ENCODE measurements around the gene SPRY4. TPM values are rescaled to one million over a fixed set of nuclear protein-coding genes. Genes with fewer than 3 reads are reported as not detected.

SPRY4 gene
- total RNA-seq, 1 experiment from 2014 or later = 140 TPM

DNA sequence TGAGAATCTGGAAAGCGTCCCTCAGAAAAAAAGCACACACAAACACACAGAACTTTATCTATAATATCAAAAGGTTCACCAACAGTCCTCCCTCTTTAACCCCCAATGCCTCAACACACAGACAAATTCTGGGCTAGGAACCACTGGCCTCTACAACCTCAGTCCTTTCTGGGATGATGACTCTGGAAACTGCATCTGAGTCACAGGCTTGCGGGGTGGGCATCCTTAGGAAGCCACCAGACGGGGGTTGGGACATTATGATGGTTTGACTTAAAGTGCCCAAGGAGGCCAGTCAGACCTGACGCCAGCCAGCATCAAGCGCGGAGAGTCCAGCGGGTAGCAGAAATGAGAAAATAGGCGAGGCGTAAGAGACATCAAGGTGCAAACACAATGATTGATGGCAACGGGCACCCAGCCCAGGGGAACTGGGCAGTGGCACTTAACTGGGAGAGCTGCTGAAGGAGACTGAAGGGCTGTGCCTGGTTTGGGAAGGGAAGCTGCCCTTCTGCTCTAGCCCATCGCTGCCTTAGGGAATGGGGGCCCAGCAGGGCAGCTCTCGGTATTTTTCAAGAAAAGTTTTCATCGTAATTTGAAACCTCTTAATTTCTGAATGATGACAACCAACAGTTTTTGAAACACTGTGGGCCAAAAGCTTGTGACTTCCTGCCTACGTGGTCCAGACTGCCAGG, 20.7 kb downstream of the SPRY4 start (continued):
- TF ChIP-seq SMAD4 (CRISPR knock-in tag; IDR thresholded peaks at IDR 0.05) (no peak), FOXP4 (CRISPR knock-in tag; IDR thresholded peaks at IDR 0.05) (no peak), KAT7 (CRISPR knock-in tag; IDR thresholded peaks at IDR 0.05; ENCODE audit: borderline replicate concordance) (no peak), ZBTB43 (CRISPR knock-in tag; IDR thresholded peaks at IDR 0.05) (no peak), IRF1 (CRISPR knock-in tag; IDR thresholded peaks at IDR 0.05) (no peak), TEAD1 (CRISPR knock-in tag; IDR thresholded peaks at IDR 0.05) (no peak)

DNA sequence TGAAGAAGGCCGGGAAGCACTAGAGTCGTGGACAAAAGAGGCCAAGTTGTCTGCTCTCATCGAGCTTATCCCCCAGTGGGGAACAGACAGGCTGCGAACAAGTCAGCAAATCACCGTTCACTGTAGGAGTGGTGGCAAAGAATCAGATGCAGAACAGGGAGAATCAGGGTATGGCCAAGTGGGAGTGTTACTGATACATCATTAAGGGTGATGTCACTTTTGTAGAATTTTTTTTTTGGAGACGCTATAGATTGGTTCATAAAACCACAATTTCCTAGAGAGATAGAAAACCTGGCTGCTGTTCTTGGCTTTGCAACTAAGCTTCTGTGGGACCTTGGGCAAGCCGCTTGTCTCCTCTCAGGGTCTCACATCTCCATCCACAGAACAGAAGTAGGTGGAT, 21.3 kb downstream of the SPRY4 start:
- H3K27ac Mint-ChIP-seq = peak overlapping the region; percentile 76; the same call in 1 of the 2 replicates
- peaks cover 53% of the 10 kb centered on the region for H3K4me1 Mint-ChIP-seq
- TF ChIP-seq ZNF232 (CRISPR knock-in tag; IDR thresholded peaks at IDR 0.05) (no peak), TEAD1 (CRISPR knock-in tag; IDR thresholded peaks at IDR 0.05) (no peak), PRRX2 (CRISPR knock-in tag; IDR thresholded peaks at IDR 0.05) (no peak), ZMAT4 (CRISPR knock-in tag; IDR thresholded peaks at IDR 0.05) (no peak), ZNF138 (CRISPR knock-in tag; conservative IDR thresholded peaks at IDR 0.05) (no peak), JAZF1 (CRISPR knock-in tag; IDR thresholded peaks at IDR 0.05) (no peak), ATF2 (CRISPR knock-in tag; IDR thresholded peaks at IDR 0.05; ENCODE audit: borderline replicate concordance, low read depth) (no peak), ZNF317 (CRISPR knock-in tag; IDR thresholded peaks at IDR 0.05; ENCODE audit: borderline replicate concordance, low read depth) (no peak)
- TF ChIP-seq, protein P1, sequence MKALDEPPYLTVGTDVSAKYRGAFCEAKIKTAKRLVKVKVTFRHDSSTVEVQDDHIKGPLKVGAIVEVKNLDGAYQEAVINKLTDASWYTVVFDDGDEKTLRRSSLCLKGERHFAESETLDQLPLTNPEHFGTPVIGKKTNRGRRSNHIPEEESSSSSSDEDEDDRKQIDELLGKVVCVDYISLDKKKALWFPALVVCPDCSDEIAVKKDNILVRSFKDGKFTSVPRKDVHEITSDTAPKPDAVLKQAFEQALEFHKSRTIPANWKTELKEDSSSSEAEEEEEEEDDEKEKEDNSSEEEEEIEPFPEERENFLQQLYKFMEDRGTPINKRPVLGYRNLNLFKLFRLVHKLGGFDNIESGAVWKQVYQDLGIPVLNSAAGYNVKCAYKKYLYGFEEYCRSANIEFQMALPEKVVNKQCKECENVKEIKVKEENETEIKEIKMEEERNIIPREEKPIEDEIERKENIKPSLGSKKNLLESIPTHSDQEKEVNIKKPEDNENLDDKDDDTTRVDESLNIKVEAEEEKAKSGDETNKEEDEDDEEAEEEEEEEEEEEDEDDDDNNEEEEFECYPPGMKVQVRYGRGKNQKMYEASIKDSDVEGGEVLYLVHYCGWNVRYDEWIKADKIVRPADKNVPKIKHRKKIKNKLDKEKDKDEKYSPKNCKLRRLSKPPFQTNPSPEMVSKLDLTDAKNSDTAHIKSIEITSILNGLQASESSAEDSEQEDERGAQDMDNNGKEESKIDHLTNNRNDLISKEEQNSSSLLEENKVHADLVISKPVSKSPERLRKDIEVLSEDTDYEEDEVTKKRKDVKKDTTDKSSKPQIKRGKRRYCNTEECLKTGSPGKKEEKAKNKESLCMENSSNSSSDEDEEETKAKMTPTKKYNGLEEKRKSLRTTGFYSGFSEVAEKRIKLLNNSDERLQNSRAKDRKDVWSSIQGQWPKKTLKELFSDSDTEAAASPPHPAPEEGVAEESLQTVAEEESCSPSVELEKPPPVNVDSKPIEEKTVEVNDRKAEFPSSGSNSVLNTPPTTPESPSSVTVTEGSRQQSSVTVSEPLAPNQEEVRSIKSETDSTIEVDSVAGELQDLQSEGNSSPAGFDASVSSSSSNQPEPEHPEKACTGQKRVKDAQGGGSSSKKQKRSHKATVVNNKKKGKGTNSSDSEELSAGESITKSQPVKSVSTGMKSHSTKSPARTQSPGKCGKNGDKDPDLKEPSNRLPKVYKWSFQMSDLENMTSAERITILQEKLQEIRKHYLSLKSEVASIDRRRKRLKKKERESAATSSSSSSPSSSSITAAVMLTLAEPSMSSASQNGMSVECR (CRISPR knock-in tag; IDR thresholded peaks at IDR 0.05; ENCODE audit: borderline replicate concordance) = no peak
- TF ChIP-seq, protein P2, sequence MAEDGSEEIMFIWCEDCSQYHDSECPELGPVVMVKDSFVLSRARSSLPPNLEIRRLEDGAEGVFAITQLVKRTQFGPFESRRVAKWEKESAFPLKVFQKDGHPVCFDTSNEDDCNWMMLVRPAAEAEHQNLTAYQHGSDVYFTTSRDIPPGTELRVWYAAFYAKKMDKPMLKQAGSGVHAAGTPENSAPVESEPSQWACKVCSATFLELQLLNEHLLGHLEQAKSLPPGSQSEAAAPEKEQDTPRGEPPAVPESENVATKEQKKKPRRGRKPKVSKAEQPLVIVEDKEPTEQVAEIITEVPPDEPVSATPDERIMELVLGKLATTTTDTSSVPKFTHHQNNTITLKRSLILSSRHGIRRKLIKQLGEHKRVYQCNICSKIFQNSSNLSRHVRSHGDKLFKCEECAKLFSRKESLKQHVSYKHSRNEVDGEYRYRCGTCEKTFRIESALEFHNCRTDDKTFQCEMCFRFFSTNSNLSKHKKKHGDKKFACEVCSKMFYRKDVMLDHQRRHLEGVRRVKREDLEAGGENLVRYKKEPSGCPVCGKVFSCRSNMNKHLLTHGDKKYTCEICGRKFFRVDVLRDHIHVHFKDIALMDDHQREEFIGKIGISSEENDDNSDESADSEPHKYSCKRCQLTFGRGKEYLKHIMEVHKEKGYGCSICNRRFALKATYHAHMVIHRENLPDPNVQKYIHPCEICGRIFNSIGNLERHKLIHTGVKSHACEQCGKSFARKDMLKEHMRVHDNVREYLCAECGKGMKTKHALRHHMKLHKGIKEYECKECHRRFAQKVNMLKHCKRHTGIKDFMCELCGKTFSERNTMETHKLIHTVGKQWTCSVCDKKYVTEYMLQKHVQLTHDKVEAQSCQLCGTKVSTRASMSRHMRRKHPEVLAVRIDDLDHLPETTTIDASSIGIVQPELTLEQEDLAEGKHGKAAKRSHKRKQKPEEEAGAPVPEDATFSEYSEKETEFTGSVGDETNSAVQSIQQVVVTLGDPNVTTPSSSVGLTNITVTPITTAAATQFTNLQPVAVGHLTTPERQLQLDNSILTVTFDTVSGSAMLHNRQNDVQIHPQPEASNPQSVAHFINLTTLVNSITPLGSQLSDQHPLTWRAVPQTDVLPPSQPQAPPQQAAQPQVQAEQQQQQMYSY (CRISPR knock-in tag; IDR thresholded peaks at IDR 0.05) = no peak
- TF ChIP-seq, protein P3, sequence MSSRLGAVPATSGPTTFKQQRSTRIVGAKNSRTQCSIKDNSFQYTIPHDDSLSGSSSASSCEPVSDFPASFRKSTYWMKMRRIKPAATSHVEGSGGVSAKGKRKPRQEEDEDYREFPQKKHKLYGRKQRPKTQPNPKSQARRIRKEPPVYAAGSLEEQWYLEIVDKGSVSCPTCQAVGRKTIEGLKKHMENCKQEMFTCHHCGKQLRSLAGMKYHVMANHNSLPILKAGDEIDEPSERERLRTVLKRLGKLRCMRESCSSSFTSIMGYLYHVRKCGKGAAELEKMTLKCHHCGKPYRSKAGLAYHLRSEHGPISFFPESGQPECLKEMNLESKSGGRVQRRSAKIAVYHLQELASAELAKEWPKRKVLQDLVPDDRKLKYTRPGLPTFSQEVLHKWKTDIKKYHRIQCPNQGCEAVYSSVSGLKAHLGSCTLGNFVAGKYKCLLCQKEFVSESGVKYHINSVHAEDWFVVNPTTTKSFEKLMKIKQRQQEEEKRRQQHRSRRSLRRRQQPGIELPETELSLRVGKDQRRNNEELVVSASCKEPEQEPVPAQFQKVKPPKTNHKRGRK (CRISPR knock-in tag; IDR thresholded peaks at IDR 0.05; ENCODE audit: borderline replicate concordance) = no peak
- no peaks in the 10 kb centered on the region for H3K9me3 Mint-ChIP-seq
- no peaks in the 10 kb centered on the region for H3K27me3 Mint-ChIP-seq (ENCODE audit: low read depth)
- no peak overlapping the region for H3K4me3 Mint-ChIP-seq
- ATAC-seq (no peak), DNase-seq (ENCODE audit: low spot score) (no peak)
- ChIA-PET CTCF (no interaction called here), POLR2A (no interaction called here)
- peaks cover 11% of the 10 kb centered on the region; the same call in 1 of the 2 replicates for H3K36me3 Mint-ChIP-seq

Measured in WTC11 (cell line).